ENCODE measurements around the gene MAD1L1.

MAD1L1 gene

DNA sequence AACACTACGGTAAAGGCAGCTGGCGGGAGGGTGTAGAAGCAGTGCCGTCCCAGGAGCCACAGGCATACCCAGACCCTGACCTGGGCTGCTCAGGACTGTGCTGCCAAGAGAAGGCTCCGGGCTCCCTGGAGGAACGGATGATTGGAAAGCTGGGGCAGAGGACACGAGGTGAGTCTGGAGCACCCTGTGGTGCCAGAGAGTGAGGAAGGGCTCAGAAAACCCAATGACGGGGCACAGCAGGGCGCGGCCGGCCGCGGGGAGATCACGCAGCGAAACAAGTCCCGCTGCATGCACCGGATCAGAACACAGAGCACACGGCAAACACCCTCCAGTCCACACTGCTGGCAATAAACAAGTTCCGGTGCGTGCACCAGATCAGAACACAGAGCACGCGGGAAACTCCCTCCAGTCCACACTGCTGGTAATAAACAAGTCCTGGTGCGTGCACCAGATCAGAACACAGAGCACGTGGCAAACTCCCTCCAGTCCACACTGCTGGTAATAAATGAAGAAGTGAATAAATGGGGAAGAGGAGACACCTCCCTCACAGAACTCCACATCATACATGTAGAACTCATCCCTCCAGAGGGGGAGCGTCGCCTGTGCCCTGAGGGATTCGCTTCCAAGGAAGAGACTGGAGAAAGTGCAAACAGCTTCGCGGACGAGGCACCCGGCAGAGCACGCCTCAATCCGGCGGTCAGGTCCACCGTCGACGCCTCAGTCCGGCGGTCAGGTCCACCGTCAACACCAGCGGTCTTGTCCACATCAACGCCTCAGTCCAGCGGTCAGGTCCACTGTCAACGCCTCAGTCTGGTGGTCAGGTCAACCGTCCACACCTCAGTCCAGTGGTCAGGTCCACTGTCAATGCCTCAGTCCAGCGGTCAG lies 265.0 kb downstream of the MAD1L1 start:
- no peak for ATAC-seq
- TF ChIP-seq TOX (CRISPR knock-in tag; IDR thresholded peaks at IDR 0.05; ENCODE audit: borderline replicate concordance) = no peak
- TF ChIP-seq, protein P1, sequence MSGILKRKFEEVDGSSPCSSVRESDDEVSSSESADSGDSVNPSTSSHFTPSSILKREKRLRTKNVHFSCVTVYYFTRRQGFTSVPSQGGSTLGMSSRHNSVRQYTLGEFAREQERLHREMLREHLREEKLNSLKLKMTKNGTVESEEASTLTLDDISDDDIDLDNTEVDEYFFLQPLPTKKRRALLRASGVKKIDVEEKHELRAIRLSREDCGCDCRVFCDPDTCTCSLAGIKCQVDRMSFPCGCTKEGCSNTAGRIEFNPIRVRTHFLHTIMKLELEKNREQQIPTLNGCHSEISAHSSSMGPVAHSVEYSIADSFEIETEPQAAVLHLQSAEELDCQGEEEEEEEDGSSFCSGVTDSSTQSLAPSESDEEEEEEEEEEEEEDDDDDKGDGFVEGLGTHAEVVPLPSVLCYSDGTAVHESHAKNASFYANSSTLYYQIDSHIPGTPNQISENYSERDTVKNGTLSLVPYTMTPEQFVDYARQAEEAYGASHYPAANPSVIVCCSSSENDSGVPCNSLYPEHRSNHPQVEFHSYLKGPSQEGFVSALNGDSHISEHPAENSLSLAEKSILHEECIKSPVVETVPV (CRISPR knock-in tag; IDR thresholded peaks at IDR 0.05) = no peak

DNA sequence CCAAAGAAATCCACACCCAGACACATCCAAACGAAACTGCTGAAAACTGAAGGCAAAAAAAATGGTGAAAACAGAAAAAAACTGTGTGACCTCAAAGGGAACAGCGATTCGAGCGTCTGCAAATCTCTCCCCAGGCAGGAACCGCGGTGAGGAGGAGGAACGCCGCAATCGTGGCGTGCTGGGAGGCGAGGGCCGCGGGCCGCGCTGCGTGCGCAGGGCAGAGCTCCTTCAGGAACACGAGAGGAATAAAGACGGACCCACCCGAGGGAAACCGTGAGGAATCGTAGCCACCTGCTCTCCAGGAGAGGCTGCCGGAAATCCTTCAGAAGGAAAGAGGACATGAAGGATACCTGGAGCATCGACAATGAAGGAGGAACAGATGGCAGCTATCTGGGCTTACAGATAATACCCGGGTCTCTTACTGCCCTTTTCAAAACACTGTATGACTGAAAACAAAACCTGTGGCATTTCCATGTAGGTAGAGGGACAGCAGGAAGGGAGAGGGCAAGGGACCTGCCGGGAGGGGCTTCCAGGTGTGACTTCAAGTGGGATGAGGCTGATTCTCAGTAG lies 266.0 kb downstream of the MAD1L1 start:
- ATAC-seq = no peak
- no peak for TF ChIP-seq ZFP30 (CRISPR knock-in tag; IDR thresholded peaks at IDR 0.05)
- TF ChIP-seq BACH2 (CRISPR knock-in tag; IDR thresholded peaks at IDR 0.05; ENCODE audit: borderline replicate concordance) = no peak
- TF ChIP-seq, protein P2, sequence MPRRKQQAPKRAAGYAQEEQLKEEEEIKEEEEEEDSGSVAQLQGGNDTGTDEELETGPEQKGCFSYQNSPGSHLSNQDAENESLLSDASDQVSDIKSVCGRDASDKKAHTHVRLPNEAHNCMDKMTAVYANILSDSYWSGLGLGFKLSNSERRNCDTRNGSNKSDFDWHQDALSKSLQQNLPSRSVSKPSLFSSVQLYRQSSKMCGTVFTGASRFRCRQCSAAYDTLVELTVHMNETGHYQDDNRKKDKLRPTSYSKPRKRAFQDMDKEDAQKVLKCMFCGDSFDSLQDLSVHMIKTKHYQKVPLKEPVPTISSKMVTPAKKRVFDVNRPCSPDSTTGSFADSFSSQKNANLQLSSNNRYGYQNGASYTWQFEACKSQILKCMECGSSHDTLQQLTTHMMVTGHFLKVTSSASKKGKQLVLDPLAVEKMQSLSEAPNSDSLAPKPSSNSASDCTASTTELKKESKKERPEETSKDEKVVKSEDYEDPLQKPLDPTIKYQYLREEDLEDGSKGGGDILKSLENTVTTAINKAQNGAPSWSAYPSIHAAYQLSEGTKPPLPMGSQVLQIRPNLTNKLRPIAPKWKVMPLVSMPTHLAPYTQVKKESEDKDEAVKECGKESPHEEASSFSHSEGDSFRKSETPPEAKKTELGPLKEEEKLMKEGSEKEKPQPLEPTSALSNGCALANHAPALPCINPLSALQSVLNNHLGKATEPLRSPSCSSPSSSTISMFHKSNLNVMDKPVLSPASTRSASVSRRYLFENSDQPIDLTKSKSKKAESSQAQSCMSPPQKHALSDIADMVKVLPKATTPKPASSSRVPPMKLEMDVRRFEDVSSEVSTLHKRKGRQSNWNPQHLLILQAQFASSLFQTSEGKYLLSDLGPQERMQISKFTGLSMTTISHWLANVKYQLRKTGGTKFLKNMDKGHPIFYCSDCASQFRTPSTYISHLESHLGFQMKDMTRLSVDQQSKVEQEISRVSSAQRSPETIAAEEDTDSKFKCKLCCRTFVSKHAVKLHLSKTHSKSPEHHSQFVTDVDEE (CRISPR knock-in tag; IDR thresholded peaks at IDR 0.05) = no peak
- no peak for TF ChIP-seq SNAI2 (CRISPR knock-in tag; IDR thresholded peaks at IDR 0.05)
- TF ChIP-seq ISL1 (CRISPR knock-in tag; IDR thresholded peaks at IDR 0.05) = no peak
- TF ChIP-seq PPARA (CRISPR knock-in tag; IDR thresholded peaks at IDR 0.05; ENCODE audit: borderline replicate concordance) = no peak
- no peak for TF ChIP-seq RARB (CRISPR knock-in tag; IDR thresholded peaks at IDR 0.05)

DNA sequence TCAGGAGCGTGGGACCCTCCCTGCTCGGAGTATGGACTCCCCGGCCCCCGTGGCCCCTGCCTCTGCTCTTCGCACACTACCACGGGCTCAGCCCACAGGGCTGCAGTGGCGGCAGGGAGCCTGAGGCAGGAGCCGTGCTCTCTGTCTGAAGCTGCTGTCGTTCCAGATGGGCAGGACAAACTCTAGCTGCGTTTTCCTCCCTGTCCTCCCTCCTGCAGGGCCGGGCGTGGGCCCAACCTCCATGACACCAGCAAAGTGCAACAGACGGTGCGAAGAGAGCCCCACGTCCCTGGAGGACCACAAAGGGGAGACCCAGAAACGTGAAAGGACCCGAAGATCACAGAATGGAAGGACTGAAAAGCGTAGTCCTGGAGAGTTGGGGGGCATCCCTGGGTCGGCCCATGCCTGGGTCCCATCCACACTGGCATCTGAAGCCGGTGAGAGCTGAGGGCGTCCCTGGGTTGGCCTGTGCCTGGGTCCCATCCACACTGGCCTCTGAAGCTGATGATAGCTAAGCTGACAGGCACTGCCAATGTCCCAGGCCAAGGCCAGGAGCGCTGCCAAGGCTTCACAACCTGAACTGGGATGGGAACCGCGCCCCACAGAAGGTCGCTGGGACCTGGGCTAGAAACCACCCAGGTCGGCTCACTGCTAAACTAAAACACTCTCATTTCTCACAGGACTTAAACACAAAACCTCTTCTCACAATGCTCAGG lies 267.0 kb downstream of the MAD1L1 start:
- ATAC-seq = no peak
- TF ChIP-seq ZFP3 (CRISPR knock-in tag; IDR thresholded peaks at IDR 0.05) (no peak), BACH2 (CRISPR knock-in tag; IDR thresholded peaks at IDR 0.05; ENCODE audit: borderline replicate concordance) (no peak), GLIS3 (CRISPR knock-in tag; IDR thresholded peaks at IDR 0.05) (no peak)

DNA sequence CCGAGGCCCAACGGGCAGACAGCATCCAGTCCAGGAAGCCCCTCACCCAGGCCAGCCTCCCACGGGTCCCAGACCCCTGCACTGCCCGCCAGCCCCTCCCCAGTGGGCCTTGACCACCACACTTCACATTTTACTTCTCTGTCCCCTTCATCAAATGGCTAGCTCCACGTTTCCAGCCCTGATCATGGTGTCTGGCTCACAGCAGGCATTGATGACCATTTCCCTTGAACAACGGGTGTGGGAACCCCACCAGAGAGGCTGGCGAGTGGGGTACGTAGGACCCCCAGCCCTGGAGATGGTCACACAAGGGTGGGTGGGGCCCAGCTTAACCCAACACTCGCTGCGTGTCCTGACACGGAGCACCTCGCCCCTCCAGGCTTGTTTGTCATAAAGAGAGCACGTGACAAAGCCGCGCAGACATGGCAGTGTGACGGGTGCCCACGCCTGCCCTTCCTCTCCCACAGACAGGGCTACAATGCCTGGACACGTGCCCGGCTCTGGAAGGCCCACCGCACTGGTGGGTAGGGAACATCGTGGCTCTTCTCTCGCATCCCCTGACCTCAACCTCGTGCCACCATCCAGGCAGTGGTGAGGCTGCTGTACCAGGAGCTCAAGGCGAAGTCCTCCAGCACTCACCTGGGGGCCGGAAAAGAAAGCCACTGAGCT lies 267.7 kb downstream of the MAD1L1 start:
- no peak; the same call in 2 of the 3 replicates for ATAC-seq
- TF ChIP-seq SNAI2 (CRISPR knock-in tag; IDR thresholded peaks at IDR 0.05) (no peak), ZNF565 (CRISPR knock-in tag; conservative IDR thresholded peaks at IDR 0.05; ENCODE audit: low read depth) (no peak), CSDC2 (CRISPR knock-in tag; IDR thresholded peaks at IDR 0.05) (no peak), ARNTL (CRISPR knock-in tag; IDR thresholded peaks at IDR 0.05; ENCODE audit: borderline replicate concordance, low read depth) (no peak), ZNF70 (CRISPR knock-in tag; IDR thresholded peaks at IDR 0.05) (no peak), ZC3H10 (CRISPR knock-in tag; IDR thresholded peaks at IDR 0.05) (no peak), ZFP30 (CRISPR knock-in tag; IDR thresholded peaks at IDR 0.05) (no peak), TCF4 (CRISPR knock-in tag; IDR thresholded peaks at IDR 0.05; ENCODE audit: borderline replicate concordance) (no peak), PPARA (CRISPR knock-in tag; IDR thresholded peaks at IDR 0.05; ENCODE audit: borderline replicate concordance) (no peak), ESRRG (CRISPR knock-in tag; IDR thresholded peaks at IDR 0.05) (no peak), TOX (CRISPR knock-in tag; IDR thresholded peaks at IDR 0.05; ENCODE audit: borderline replicate concordance) (no peak), ZNF8 (CRISPR knock-in tag; IDR thresholded peaks at IDR 0.05) (no peak)
- TF ChIP-seq, protein P3, sequence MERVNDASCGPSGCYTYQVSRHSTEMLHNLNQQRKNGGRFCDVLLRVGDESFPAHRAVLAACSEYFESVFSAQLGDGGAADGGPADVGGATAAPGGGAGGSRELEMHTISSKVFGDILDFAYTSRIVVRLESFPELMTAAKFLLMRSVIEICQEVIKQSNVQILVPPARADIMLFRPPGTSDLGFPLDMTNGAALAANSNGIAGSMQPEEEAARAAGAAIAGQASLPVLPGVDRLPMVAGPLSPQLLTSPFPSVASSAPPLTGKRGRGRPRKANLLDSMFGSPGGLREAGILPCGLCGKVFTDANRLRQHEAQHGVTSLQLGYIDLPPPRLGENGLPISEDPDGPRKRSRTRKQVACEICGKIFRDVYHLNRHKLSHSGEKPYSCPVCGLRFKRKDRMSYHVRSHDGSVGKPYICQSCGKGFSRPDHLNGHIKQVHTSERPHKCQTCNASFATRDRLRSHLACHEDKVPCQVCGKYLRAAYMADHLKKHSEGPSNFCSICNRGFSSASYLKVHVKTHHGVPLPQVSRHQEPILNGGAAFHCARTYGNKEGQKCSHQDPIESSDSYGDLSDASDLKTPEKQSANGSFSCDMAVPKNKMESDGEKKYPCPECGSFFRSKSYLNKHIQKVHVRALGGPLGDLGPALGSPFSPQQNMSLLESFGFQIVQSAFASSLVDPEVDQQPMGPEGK (CRISPR knock-in tag; IDR thresholded peaks at IDR 0.05; ENCODE audit: borderline replicate concordance) = no peak
- TF ChIP-seq, protein P4, sequence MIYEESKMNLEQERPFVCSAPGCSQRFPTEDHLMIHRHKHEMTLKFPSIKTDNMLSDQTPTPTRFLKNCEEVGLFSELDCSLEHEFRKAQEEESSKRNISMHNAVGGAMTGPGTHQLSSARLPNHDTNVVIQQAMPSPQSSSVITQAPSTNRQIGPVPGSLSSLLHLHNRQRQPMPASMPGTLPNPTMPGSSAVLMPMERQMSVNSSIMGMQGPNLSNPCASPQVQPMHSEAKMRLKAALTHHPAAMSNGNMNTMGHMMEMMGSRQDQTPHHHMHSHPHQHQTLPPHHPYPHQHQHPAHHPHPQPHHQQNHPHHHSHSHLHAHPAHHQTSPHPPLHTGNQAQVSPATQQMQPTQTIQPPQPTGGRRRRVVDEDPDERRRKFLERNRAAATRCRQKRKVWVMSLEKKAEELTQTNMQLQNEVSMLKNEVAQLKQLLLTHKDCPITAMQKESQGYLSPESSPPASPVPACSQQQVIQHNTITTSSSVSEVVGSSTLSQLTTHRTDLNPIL (CRISPR knock-in tag; IDR thresholded peaks at IDR 0.05; ENCODE audit: low read depth) = no peak
- TF ChIP-seq, protein P1 (CRISPR knock-in tag; IDR thresholded peaks at IDR 0.05) = no peak
- TF ChIP-seq, protein P2 (CRISPR knock-in tag; IDR thresholded peaks at IDR 0.05) = no peak

All from SK-N-SH treated with all-trans-retinoic acid at 6 μM for 48 hours (cell line).